ENCODE data around the gene TBXAS1.

Gene TBXAS1

DNA sequence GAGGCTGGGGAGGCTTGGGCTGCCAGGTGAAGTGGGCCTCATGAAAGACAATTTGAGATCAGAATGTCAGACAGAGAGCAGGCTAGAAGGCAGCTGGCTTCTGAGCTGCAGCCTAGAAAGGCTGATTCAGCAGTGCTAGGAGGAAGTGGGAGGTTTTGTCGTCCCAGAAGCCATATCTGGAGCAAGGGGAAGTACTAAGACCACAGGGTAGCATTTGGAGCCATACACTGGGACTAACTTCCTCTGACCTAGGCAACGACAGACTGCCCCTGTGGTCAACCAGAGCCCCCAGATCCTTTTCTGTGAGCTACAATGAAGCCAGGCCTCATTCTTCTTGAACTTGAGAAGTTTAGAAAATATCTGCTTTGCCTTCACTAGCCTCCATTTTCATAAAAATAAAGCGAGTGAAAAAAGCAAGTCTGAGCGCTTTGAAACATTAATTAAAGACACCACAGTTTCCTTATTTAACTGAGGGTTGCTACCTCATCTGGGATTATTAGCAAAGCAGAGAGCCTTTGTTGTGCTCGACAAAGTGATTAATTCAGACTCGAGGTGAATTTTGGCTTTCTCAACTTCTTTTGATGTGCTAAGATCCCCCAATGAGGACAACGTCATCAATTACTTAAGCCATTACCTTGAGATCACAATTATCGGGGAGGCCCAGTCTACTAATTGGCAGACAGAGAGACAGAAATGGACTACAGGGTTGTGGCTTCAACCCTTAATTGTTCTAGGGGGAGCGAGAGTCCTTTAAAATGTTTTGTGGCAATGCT is 26.6 kb downstream of the TBXAS1 start:
- DNase-seq, result peak in 2 of 5 experiments; percentile 5 to 61

DNA sequence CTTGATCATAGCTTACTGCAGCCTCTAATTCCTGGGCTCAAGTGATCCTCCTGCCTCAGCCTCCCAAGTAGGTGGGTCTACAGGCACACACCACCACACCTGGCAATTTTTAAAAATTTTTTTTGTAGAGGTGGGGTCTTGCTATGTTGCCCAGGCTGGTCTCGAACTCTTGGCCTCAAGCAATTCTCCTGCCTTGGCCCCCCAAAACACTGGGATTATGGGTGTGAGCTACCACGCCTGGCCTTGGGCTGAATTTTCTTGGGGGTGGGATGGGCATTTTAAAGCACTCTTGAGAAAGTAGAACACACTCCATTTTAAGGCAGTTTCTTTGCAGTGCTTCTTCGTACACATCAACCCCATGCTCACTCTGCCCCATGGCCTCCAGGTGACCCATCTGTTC is 28.7 kb downstream of the TBXAS1 start:
- DNase-seq, result no peak

DNA sequence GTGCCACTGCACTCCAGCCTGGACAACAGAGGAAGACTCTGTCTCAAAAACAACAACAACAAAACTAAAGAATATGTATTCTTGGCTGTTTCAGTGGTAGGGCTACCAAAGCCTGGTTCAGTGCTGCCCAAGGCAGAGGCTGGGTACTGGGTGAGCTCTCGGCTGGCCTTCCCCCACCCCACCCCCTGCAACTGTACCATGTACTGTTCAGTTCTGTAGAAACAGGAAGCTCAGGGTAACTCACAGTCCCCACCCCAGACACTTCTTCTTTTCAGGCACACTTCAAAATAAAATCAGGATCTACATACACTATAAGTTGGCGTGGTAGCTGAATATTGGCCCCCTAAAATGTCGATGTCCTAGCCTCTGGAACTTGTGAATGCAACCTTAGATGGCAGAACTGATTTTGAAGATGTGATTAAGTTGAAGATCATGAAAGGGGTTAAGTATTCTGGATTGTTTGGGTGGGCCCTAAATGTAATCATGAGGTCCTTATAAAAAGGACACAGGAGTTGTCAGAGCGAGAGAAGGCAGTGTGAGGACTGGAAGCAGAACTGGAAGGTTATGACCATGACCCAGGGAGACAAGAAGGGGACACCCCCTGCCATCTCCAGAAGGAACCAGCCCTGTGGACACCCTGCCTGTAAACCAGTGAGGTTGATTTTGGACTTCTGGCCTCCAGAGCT is 31.2 kb downstream of the TBXAS1 start:
- peak in 1 of 5 experiments; percentile 35 for DNase-seq

DNA sequence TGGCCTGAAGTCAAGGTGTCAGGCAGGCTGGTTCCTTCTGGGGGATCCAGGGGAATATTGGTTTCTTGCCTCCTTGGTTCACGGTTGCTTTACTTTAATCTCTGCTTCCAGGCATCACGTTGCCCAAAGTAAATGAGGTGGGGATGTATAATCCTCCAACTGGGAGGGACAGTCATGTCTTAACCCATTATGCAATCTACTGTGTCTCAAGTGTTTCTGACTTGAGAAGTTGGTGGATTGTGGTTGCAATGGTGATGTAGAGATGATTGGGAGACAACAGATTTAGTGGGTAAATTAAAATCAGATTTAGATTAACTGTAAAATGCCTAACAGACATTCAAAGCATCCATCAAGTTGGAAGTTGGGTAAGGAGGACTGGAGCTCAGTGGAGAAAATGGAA is 32.7 kb downstream of the TBXAS1 start:
- no peak for DNase-seq

DNA sequence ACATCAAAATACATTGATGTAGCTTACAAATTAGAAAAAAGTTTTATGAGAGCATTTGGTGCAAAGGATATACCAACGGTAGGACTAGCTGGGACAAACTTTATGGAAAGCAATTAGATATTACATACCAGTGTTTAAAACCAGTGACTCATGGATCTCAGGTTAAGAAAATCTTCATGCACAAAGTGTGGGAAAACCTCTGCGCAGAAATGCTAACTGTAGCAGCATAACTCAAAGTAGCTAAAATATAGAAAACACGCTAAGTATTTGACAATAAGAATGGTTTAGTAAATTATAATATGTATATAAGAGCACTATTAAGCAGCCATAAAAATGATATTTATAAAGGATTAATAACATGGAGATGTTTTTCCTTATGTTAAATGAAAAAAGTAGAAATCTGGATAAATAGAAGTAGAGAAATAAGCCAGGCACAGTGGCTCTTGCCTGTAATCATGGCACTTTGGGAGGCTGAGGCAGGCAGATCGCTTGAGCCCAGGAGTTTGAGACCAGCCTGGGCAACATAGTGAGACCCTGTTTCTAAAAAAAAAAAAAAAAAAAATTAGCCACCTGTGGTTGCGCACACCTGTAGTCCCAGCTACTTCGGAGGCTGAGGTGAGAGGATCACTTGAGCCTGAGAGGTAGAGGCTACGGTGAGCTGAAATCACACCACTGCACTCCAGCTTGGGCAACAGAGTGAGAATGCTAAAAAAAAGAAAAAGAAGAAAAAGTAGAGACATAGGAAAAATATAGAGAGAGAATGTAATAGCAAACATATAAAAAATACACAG is 37.2 kb downstream of the TBXAS1 start:
- DNase-seq, result no peak

DNA sequence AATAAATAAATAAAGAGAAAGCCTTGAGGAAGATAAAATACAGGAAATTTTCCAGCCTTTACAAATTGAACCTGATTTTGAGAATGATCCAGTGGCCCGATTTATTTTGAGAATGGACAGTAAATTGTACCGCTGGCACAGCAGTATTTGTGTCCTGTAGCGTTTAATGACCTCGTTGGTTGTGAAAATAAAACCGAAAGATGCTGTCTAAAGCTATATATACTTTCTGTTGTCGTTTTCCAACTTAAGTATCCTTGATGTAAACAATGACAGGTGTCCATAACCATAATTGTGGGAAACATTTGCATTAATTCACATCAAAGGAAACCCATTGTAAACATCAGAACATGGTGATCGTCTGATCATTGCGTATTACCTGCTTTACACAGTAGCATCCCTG is 38.8 kb downstream of the TBXAS1 start:
- no peak for DNase-seq

DNA sequence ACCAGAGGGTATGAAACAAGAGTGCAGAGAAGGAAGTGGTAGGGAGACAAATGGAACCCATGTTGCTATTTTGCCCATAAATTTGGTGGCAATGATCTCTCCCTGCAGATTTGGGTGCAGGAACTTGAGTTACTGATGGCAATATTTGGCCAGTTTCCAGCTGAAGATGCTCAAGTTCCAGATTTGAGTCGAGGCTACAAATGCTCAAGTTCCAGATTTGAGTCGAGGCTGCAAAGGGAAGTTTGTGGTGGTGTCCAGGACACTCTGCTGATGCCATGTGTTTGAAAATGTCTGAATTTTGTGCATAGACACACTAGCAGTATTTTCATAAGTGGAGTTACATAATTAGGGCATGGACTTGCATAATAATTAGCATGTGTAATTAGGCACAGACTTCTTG is 40.8 kb downstream of the TBXAS1 start:
- DNase-seq, result peak in 1 of 5 experiments; percentile 39

DNA sequence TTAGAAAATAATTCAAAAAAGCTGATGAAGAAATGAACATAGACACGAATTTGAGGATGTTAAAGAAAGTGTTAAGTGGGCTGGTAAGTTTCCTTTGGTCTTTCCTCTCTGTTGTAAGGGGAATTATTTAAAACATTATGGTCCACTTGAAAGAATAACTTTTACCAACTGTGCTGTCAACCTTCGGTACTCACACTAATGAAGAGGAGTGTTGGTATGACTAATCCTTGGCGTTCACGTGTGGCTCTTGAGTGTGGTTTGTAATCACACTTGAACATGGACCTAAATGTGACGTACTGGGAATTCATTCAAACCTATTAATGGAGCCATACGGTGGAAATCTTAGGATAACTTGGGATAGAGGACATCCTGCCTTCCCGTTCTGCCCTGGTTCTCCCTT is 41.3 kb downstream of the TBXAS1 start:
- DNase-seq, result no peak

DNA sequence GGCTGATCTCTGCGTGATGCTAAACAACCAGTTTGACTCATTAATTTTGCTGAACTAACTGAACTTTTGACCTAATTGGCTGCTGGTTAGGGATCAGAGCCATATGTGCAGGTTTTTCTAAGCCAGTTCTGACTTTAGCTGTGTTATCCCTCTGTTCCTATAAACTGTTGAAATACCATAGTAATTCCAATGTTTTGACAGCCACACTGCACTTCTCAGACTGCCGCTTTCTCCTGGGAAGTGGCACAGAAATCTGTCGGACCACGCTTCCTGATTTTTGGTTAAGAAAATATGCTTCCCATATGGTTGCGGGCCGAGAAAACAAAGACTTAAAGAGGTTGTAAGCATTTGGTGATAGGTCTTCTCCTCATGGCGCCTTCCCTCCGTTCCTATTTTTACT is 42.3 kb downstream of the TBXAS1 start:
- peak in 1 of 5 experiments; percentile 30 for DNase-seq

DNA sequence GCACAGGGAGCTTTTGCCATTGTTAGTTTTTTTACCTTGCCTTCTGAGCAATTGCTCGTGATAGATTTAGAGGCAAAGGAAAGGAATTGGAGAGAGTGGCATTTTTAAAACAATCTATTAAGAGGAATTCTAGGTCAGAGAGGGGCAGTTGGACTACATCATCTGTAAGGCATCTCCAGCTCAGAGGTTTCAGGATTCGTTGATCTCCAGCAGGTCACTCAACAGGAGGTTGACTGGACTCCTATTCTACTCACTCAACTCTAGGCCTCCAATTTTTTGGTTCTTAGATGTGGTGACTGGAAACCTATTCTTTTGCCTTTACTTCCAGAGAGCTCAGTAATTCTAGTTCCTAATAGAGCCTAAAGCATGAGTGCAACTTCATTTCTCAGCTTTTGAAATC is 42.8 kb downstream of the TBXAS1 start:
- no peak for DNase-seq

DNA sequence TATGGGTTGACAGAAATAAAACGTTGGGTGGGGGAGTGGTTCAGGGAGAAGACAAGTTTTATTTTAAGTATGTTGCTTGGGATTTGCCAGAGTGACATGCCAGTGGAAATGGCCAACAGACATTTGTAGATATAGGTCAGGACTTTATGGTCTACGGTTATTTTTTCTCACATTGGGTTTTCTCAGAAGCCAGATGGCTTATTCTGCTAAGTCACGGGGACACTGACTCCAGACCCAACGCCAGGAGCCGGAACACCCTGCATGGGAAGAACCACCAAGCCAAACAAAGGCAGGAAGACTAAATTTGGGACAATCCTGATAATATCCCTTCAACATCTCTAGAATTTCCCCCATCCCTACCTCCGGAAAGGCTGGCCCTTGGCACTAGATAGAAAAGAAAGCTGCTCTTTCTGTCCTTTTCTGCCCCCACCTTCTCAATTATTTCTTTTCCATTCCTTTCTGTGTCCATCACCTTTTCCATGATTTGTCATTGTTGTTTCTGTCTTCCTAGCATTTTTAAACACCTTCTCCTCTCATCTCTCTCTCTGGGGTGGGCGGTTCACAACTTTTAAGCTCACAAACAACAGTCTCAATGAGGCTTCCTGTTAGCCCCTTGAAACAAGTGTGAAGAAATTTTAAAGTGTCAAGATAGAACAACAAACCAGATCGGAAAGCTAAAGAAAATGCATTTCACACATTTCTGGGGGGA is 44.7 kb downstream of the TBXAS1 start:
- DNase-seq, result no peak

DNA sequence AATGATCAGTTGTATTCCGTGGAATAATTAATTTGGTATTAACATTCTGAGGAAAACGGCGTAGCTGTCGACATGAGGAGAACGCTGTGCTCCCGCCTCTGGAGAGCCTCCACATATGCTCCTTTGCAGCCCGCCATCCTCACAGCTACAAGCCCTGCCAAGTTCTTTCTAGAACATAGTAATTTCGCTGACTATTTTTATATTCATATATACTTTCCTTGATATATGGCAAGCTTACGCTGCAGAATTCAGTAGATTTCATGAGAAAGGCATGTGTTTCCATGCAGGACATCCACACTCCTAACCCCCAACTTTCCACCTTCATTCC is 45.2 kb downstream of the TBXAS1 start:
- DNase-seq, result no peak

DNA sequence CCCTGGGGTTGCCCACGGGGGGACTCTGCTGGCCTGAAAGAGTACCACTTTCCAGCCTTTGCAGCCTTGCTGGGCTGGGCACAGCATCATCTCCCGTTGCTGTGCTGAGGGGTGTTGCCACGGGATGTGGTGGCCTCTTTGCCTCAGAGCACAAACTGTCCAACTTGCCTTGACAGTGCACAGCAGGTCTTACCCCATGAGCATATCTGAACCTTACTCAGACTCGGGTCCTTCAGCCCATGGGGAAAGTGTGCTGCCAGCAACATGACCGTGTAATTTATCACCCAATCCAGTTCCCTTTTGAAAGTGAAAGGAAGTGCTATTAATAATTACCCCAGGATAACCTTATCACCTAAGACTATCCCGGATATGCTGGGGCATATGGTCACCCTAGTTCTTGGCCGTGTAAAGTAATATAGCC is 46.8 kb downstream of the TBXAS1 start:
- DNase-seq, result no peak

DNA sequence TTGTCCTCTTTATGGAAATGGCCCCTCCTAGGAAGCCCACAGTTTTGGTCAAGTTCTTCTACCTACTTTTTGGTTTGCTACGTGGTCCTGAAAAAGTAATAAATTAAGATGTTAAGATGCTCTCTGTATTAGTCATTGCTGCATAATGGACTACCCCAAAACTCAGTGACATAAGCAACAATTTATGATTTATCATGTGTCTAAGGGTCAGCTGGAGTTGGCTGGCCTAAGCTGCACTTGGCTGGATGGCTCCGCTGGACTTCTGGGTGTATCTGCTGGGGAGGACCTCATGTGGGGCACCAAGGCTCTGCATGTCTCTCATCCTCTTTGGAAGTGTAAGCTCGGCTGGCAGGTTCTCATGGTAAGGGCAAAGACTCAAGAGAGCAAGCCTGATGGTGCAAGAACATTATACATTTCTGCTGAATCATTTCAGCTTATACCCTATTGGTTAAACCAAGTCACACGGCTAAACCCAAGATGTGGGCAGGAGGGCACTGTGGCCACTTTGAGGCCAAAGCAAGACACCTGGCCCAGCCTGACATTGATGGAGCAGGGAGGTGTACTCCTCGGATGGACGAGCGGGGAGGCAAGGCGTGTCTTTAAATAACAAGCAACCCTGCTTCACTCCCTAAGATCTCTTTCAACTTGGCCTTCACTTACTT is 47.7 kb downstream of the TBXAS1 start:
- no peak for DNase-seq

DNA sequence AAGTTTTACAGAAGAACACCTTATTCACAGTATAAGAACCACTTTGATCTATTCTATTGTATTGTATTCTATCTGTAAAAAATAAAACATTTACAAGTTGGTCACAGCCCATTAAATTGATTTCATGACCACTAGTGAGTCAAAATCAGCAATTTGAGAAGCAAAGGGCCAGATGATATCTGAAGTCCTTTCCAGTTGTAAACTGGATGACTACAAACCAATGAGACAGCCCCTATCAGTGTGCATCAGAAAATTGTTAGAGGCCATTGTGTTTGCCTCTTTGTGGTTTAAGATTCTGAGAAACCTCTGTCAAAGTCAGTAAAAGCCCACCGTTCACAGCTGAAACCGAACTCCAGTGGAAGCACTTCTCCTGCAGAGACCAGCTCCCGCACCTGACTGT is 54.8 kb downstream of the TBXAS1 start:
- DNase-seq, result no peak

DNA sequence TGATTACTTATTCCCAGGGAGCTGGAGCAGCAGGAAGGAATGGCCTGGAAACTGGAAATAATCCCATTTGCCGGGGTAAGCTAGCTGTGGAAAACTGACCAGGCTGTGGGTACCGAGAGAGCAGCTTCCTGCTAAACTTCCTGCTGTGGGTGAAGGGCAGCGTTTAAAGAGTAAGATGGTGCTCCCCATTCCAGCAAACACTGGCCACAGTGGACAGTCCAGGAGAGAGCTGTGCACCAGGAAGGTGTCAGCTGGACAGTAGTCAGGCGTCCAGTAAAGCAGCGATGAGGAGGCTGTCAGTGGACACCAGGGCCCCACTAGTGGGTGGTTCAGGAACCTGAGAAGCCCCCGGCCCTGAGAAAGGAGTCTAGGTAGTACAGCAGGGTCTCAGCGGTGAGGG is 55.4 kb downstream of the TBXAS1 start:
- DNase-seq, result no peak

DNA sequence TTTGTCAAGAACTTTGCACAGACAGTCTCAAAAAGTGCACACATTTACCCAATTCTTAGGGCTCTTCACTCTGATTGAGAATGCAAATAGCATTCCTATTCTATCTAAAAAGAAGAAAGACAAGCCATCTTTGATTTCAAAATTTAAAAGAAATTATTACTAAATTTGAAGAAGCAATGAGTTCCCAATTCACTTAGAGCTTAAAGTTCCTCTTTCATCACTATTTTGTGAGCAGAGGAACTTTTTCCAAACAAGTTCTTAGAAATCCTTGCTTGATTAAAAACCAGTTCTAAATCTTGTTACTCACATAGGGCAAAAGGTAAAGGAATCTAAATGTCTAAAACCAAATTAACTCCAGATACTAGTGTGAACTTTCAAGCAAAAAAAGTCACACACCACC is 56.4 kb downstream of the TBXAS1 start:
- DNase-seq, result no peak

DNA sequence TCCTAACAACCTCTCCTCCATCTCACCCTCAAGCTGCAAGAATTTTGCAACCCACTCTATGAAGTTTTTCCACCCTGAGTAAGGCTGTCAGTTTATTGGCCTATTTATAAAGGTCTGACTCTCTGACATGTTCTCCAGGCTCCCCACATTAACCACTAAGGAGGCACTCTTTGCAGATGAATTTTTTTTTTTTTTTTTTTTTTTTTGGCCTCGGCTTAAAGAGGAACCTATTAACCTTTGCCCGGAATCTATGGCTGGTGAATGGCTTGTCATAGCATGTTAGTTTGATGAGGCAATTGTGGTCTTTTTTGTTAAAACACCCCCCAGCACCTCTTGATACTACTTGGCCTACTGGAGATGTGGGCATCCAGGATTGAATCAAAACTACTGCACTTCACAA is 57.1 kb downstream of the TBXAS1 start:
- DNase-seq, result no peak

DNA sequence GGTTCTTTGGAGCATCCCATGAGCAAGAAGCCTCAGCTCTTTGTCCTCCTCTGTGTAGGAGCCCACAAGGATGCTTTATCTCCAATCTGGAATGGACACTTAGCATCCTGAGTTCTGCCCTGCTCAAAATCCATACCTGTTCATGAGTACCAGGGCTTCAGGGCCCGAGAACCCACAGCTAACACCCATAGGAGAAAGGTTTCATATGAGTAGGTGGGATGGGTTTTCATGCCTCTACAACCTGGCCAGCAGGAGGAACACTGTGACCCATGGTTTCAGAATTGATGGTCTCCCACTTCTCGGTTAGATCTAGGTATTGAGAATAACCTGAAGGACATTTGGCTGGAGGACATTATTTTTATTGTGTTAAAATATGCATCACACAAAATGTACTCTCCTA is 57.8 kb downstream of the TBXAS1 start:
- DNase-seq, result no peak

DNA sequence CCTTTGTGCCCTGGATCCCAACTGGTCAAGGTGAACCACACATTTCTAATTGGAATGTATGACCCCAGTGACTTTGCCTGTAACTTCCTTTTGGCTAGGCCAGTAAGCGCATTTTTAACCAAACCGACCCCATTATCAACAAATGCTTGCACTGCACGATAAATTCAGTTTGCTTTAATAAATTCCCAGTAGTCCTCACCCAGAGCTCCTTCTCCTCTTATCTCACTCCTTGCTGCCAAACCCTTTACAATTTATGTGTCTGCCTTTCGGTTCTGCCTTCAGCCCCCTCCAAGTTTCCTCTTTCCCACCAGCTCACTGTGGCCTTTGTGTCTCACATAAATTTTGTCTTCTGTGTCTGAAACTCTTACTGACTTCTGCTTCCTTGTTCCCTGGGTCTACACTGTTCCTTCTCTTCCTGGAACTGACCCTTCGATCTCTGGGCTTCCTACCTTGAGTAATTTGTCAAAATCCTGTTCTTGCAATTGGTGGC is 59.0 kb downstream of the TBXAS1 start:
- DNase-seq, result no peak

DNA sequence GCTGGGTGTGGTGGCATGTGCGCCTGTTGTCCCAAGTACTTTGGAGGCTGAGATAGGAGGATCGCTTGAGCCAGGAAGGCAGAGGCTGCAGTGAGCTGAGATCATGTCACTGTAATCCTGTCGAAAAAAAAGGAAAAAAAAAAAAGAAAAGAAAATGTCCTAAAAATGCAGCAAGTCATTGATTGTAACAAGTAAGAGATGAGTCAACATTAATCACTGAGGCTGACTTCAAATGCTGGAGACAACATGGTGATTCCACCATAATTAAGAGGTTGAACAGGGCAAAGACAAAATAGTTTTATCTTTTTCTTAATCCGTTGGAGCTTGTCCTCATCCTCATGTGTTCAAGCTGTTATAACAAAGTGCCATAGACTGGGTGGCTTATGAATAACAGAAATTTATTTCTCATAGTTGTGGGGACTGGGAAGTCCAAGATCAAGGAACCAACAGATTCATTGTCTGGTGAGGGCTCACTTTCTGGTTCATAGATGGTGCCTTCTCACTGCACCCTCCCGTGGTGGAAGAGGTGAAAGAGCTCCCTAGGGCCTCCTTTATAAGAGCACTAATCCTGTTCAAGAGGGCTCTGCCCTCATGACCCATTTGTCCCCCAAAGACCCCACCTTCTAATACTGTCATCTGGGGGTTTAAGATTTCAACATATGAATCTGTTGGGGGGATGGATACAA is 60.3 kb downstream of the TBXAS1 start:
- DNase-seq, result no peak

DNA sequence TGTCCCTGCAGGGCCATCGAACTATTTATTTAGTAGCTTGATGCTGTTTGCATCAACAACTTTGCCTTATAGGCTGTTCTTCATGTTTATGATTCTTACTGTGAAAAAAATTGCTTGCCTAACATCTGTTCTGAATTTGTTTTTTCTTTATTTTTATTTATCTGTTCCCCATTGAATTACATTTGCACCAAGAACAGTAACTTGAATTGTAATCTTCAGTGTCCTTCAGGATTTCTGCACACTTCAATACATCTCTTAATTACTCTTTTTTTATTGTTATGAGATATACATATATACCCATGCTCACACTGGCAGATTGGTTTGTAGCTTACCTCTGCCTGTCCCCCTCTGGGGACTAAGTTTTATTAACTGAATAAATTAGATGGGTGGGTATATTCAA is 64.4 kb downstream of the TBXAS1 start:
- DNase-seq, result no peak
